Measurements from ENCODE around the gene RHOT2.

RHOT2 gene

GRCh38 chr16:671353-672131 lies 3.6 kb downstream of the RHOT2 start:
- no peak for DNase-seq

GRCh38 chr16:672371-672770 lies 4.4 kb downstream of the RHOT2 start:
- DNase-seq, result no peak

GRCh38 chr16:672851-673250 lies 4.9 kb downstream of the RHOT2 start:
- no peak for DNase-seq

- DNase-seq, result no peak
These were observed 5.6 kb downstream of the RHOT2 start for GRCh38 chr16:673399-673991.

GRCh38 chr16:674214-674881 lies 6.4 kb downstream of the RHOT2 start:
- DNase-seq, result no peak

- no peak for DNase-seq
These were observed 7.3 kb downstream of the RHOT2 start, which contains the start of gene RHBDL1 for GRCh38 chr16:674968-675883. RHBDL1 (plus strand) TSS chr16:675671; CDS start chr16:675791, 120 bp downstream.

GRCh38 chr16:675884-676564 lies 8.1 kb downstream of the RHOT2 start:
- DNase-seq, result no peak

- DNase-seq, result no peak
These were observed 8.6 kb downstream of the RHOT2 start for GRCh38 chr16:676565-676902.

GRCh38 chr16:676913-677312 lies 9.0 kb downstream of the RHOT2 start:
- DNase-seq, result no peak

GRCh38 chr16:677316-678190 lies 9.6 kb downstream of the RHOT2 start:
- DNase-seq, result no peak

- DNase-seq, result no peak
These were observed 10.4 kb downstream of the RHOT2 start for GRCh38 chr16:678209-678857.

- peak; percentile 85 for DNase-seq
These were observed 11.2 kb downstream of the RHOT2 start for GRCh38 chr16:678858-679813.

GRCh38 chr16:679814-680624 lies 12.1 kb downstream of the RHOT2 start, which contains the start of gene STUB1:
STUB1 (plus strand) TSS chr16:680410; CDS start chr16:680526, 116 bp downstream.
- DNase-seq, result peak; percentile 94

GRCh38 chr16:680625-680945 lies 12.7 kb downstream of the RHOT2 start:
- no peak for DNase-seq

GRCh38 chr16:680967-681745 lies 13.2 kb downstream of the RHOT2 start:
- DNase-seq, result no peak

- DNase-seq, result no peak
These were observed 14.0 kb downstream of the RHOT2 start for GRCh38 chr16:681746-682427.
